A673 (cell line): Measurements from ENCODE around the gene KATNBL1. TPM values are rescaled to one million over a fixed set of nuclear protein-coding genes. Genes with fewer than 3 reads are reported as not detected.

Experiments used
- BruUV-seq: library from RNA; stranded (reverse); fragments of 400-500 nt; replicated peaks from 2 replicates; lab custom pipeline; 2021; lab: Mats Ljungman, UMichigan
- CTCF ChIA-PET: fragments of 300-600 bp; sonication (Branson Sonifier 250); formaldehyde crosslinking; loops from one replicate; lab custom pipeline; 2022; ENCODE audit warnings: antibody characterized with exemption; lab: Charles Lee
- POLR2A ChIA-PET: fragments of 300-600 bp; sonication (Branson Sonifier 250); formaldehyde crosslinking; loops from one replicate; lab custom pipeline; 2022; ENCODE audit warnings: antibody characterized with exemption; ENCODE audit not compliant: low non-redundant PET; lab: Charles Lee
- DNase-seq: peaks from one replicate; pipeline ENCODE4 v3.0.0-alpha.2; 2015; ENCODE audit warnings: low spot score
- H3K27ac ChIP-seq: fragments of 200-600 bp; sonication (generic); 2 replicates; pipeline ENCODE4 v1.5.1; 2016; ENCODE audit warnings: mixed run types, low read depth, mild to moderate bottlenecking, mixed read lengths, antibody characterized with exemption, low read length; ENCODE audit not compliant: poor library complexity, severe bottlenecking
- H3K27me3 ChIP-seq: fragments of 200-600 bp; sonication (generic); replicated peaks from 2 replicates; pipeline ENCODE4 v1.6.1; 2017; ENCODE audit warnings: mixed run types, low read depth, mild to moderate bottlenecking, mixed read lengths, antibody characterized with exemption, low read length; ENCODE audit not compliant: insufficient read depth, poor library complexity
- H3K36me3 ChIP-seq: fragments of 200-600 bp; sonication (generic); 2 replicates; pipeline ENCODE4 v1.6.1; 2016; ENCODE audit warnings: mixed run types, mild to moderate bottlenecking, mixed read lengths, antibody characterized with exemption, low read length; ENCODE audit not compliant: insufficient read depth, poor library complexity, severe bottlenecking
- H3K4me1 ChIP-seq: fragments of 200-600 bp; sonication (generic); 2 replicates; pipeline ENCODE4 v1.6.1; 2017; ENCODE audit warnings: mixed run types, mild to moderate bottlenecking, mixed read lengths, antibody characterized with exemption, low read length; ENCODE audit not compliant: insufficient read depth, poor library complexity, severe bottlenecking
- H3K4me3 ChIP-seq: fragments of 200-600 bp; sonication (generic); 2 replicates; pipeline ENCODE4 v1.5.1; 2016; ENCODE audit warnings: low read depth, mixed run types, mild to moderate bottlenecking, mixed read lengths, low read length; ENCODE audit not compliant: poor library complexity, severe bottlenecking
- H3K9me3 ChIP-seq: fragments of 200-600 bp; sonication (generic); 2 replicates; pipeline ENCODE4 v1.6.1; 2016; ENCODE audit warnings: mixed run types, low read depth, mild to moderate bottlenecking, mixed read lengths, antibody characterized with exemption, low read length; ENCODE audit not compliant: poor library complexity, severe bottlenecking
- EZH2 ChIP-seq: fragments of 200-600 bp; sonication (generic); IDR thresholded peaks from 2 replicates; pipeline ENCODE4 v1.6.1; 2017; ENCODE audit warnings: borderline replicate concordance, low read depth, mild to moderate bottlenecking, mixed read lengths, antibody characterized with exemption, low read length; ENCODE audit not compliant: poor library complexity, severe bottlenecking
- intact Hi-C: fragments of 100-400 bp; cut with micrococcal nuclease; formaldehyde crosslinking; loops from one replicate; pipeline ENCODE4 v1.10.0; 2022; ENCODE audit not compliant: unreplicated experiment
- total RNA-seq: library from RNA; stranded (reverse); gene quantifications from 2 replicates; pipeline ENCODE4 v1.2.3, GENCODE V29; 2021
- TF ChIP-seq, protein P1 (sequence below): fragments of 300-800, 200-600 bp; sonication (generic); conservative IDR thresholded peaks from 2 replicates; pipeline ENCODE4 v1.5.1; 2017; ENCODE audit warnings: low read depth, mild to moderate bottlenecking, antibody characterized with exemption, low read length, moderate library complexity, mixed read lengths

Gene KATNBL1
- total RNA-seq, 1 experiment from 2014 or later, result 55.1 TPM

DNA sequence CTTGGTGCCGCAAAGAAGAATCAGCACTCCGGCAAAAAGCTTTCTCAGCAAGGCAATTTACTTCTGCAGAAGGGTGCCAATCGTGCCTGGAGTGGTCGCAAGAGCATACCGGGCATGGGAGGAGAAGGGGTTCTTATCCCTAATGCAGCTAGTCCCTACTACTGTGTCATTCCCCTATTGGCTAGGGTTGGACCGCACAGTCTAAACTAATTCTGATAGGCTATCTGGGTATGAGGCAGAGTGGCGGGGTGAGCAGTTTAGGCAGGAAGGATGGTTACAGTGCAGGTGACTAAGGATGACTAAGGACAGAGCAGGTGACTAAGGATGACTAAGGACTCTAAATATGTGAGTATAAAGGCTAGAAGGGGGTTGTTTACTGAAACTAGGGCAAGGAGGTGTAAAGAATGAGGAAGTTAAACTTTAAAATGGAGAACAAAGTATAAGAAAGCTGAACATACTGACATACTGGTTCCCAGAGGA is 55.1 kb downstream of the KATNBL1 start:
- Histone ChIP-seq H3K36me3 (peaks cover 39% of the 10 kb centered on the region), H3K9me3 (peaks cover 9% of the 10 kb centered on the region), H3K4me3 (no peak overlapping the region), H3K27ac (no peak overlapping the region), H3K4me1 (no peaks in the 10 kb centered on the region), H3K27me3 (no peaks in the 10 kb centered on the region)
- CTCF ChIA-PET, result no interaction called here
- POLR2A ChIA-PET, result no interaction called here
- intact Hi-C loops, result no loop called here
- TF ChIP-seq, protein P1, sequence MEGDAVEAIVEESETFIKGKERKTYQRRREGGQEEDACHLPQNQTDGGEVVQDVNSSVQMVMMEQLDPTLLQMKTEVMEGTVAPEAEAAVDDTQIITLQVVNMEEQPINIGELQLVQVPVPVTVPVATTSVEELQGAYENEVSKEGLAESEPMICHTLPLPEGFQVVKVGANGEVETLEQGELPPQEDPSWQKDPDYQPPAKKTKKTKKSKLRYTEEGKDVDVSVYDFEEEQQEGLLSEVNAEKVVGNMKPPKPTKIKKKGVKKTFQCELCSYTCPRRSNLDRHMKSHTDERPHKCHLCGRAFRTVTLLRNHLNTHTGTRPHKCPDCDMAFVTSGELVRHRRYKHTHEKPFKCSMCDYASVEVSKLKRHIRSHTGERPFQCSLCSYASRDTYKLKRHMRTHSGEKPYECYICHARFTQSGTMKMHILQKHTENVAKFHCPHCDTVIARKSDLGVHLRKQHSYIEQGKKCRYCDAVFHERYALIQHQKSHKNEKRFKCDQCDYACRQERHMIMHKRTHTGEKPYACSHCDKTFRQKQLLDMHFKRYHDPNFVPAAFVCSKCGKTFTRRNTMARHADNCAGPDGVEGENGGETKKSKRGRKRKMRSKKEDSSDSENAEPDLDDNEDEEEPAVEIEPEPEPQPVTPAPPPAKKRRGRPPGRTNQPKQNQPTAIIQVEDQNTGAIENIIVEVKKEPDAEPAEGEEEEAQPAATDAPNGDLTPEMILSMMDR, result no peak
- TF ChIP-seq EZH2, result no peak
- BruUV-seq, result no TSS peak
- no peak for DNase-seq

DNA sequence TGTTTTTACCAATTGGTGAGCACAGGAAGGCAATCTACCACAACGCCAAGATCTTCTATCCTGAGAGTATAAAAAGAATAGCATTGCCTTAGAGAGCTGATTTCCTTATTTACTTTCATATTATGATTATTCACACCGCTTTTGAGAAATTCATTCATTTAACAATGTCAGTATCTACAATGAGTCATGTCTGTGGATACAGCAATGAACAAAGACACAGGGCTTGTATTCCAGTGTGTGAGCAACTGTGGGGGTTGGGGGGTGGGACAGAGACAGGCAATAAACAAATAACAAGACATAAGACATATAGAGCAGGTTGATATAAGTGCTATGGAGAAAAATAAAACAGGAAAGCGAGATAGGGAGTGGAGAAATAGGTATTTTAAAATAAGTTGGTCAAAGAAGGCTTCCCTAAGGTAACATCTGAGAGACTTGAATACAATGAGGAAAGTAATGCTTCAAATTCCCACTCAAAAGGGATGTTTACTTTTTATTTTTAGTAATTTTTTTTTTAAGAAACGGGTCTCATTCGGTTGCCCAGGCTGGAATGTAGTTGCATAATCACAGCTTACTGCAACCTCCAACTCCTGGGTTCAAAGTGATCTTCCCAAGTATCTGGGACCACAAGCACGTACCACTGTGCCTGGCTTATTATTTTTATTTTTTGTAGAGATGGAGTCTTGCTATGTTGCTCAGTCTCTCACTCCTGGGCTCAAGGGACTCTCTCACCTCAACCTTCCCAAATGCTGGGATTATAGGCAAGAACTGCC is 62.3 kb downstream of the KATNBL1 start:
- no peak for DNase-seq
- intact Hi-C loops, result no loop called here

DNA sequence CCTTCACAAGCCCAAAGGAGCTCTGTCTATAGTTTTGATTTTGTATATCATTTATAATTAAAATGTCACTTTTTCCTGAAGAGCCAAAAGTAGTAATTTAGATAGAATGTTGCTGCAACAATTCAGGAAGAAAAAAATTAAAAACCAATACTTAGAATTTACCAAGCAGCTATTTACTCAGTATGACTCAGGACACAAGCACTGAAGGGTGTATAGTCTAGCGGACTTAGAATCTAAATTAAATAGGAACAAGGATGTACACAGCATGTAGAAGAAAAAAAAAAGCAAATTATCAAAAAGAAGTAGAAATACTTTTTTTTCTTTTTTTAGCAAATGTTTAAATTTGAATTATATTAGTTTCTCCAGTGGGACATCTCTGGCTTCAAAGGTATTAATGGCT is 76.4 kb downstream of the KATNBL1 start:
- H3K27ac ChIP-seq, result no peak overlapping the region
- POLR2A ChIA-PET, result no interaction called here
- TSS peak; percentile 3 for BruUV-seq
- DNase-seq, result no peak
- no peaks in the 10 kb centered on the region for H3K4me1 ChIP-seq
- H3K9me3 ChIP-seq, result no peaks in the 10 kb centered on the region
- CTCF ChIA-PET, result no interaction called here
- no peaks in the 10 kb centered on the region for H3K36me3 ChIP-seq
- intact Hi-C loops, result no loop called here
- no peaks in the 10 kb centered on the region for H3K27me3 ChIP-seq
- no peak overlapping the region for H3K4me3 ChIP-seq
- TF ChIP-seq, protein P1, result no peak
- TF ChIP-seq EZH2, result no peak

More for the DNA sequence above, 62.3 kb downstream of the KATNBL1 start:
- Histone ChIP-seq H3K27ac (no peak overlapping the region), H3K9me3 (no peaks in the 10 kb centered on the region), H3K4me3 (no peak overlapping the region), H3K27me3 (no peaks in the 10 kb centered on the region), H3K36me3 (peaks cover 43% of the 10 kb centered on the region), H3K4me1 (no peaks in the 10 kb centered on the region)
- ChIA-PET CTCF (no interaction called here), POLR2A (no interaction called here)
- TF ChIP-seq EZH2, result no peak
- TF ChIP-seq, protein P1, result no peak
- BruUV-seq, result no TSS peak
